ENCODE measurements around the gene TBL1XR1. TPM values are rescaled to one million over a fixed set of nuclear protein-coding genes. Genes with fewer than 3 reads are reported as not detected.

The TBL1XR1 gene
- total RNA-seq, 1 donor from 2014 or later = 155 TPM

DNA sequence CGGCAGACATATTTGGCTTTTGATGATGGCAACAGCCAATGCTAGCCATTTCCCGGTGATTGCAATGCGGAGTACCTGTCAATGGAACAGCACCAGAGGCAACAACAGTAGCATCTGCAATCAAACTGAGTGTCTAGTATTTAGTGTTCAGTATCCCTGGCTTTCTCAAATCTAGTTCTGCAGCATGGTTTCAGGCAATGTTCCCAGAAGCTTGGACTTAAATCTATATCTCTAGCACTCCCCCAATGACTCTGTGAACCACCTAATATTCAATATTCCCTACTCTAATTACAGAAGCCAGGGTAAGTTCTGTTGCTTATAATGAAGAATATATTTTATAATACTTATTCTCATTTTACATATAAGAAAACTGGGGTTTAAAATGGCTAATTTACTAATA lies 48.2 kb downstream of the TBL1XR1 start:
- no peaks in the 10 kb centered on the region for H3K27me3 Mint-ChIP-seq
- H3K9me3 Mint-ChIP-seq = no peaks in the 10 kb centered on the region
- no peak overlapping the region for H3K4me3 Mint-ChIP-seq
- TF ChIP-seq, protein P1, sequence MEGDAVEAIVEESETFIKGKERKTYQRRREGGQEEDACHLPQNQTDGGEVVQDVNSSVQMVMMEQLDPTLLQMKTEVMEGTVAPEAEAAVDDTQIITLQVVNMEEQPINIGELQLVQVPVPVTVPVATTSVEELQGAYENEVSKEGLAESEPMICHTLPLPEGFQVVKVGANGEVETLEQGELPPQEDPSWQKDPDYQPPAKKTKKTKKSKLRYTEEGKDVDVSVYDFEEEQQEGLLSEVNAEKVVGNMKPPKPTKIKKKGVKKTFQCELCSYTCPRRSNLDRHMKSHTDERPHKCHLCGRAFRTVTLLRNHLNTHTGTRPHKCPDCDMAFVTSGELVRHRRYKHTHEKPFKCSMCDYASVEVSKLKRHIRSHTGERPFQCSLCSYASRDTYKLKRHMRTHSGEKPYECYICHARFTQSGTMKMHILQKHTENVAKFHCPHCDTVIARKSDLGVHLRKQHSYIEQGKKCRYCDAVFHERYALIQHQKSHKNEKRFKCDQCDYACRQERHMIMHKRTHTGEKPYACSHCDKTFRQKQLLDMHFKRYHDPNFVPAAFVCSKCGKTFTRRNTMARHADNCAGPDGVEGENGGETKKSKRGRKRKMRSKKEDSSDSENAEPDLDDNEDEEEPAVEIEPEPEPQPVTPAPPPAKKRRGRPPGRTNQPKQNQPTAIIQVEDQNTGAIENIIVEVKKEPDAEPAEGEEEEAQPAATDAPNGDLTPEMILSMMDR (conservative IDR thresholded peaks at IDR 0.05) = no peak
- DNase-seq (ENCODE audit: extremely low spot score, unreplicated experiment) = no peak
- peaks cover 11% of the 10 kb centered on the region for H3K36me3 Mint-ChIP-seq
- H3K4me1 Mint-ChIP-seq (ENCODE audit: unreplicated experiment) = peaks cover 52% of the 10 kb centered on the region
- no peak overlapping the region for H3K27ac Mint-ChIP-seq

GRCh38 chr3:177147790-177148189 lies 49.5 kb downstream of the TBL1XR1 start:
- TF ChIP-seq, protein P1 (conservative IDR thresholded peaks at IDR 0.05) = no peak
- no peak overlapping the region for H3K27ac Mint-ChIP-seq
- no peak for DNase-seq (ENCODE audit: extremely low spot score, unreplicated experiment)
- no peak overlapping the region for H3K4me3 Mint-ChIP-seq
- H3K27me3 Mint-ChIP-seq = no peaks in the 10 kb centered on the region
- peaks cover 16% of the 10 kb centered on the region for H3K36me3 Mint-ChIP-seq
- no peaks in the 10 kb centered on the region for H3K9me3 Mint-ChIP-seq
- H3K4me1 Mint-ChIP-seq (ENCODE audit: unreplicated experiment) = peaks cover 53% of the 10 kb centered on the region

DNA sequence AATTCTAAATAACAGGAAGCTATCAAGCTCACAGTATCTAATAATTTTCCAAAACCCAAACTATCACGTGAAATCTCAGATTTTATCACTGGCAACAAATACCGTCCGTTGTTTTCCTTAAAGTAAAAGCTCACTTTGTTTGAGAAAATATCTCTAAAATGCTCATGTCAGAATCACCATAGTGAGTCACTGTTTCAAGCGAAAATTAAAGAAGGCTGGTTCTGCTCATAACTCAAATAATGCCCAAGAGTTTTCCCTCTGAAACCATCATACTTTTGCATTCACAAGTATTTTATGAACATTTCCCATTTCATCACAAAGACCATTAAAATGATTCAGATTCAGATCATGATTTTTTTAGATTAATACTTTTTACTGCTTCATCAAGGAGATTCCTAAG lies 50.6 kb downstream of the TBL1XR1 start:
- Mint-ChIP-seq H3K4me1 (ENCODE audit: unreplicated experiment) (peaks cover 47% of the 10 kb centered on the region), H3K9me3 (no peaks in the 10 kb centered on the region), H3K27ac (no peak overlapping the region), H3K4me3 (no peak overlapping the region), H3K27me3 (no peaks in the 10 kb centered on the region), H3K36me3 (peaks cover 12% of the 10 kb centered on the region)
- TF ChIP-seq, protein P1 (conservative IDR thresholded peaks at IDR 0.05) = no peak
- no peak for DNase-seq (ENCODE audit: extremely low spot score, unreplicated experiment)

GRCh38 chr3:177145954-177146353 lies 51.3 kb downstream of the TBL1XR1 start:
- H3K9me3 Mint-ChIP-seq = no peaks in the 10 kb centered on the region
- peaks cover 41% of the 10 kb centered on the region for H3K4me1 Mint-ChIP-seq (ENCODE audit: unreplicated experiment)
- DNase-seq (ENCODE audit: extremely low spot score, unreplicated experiment) = no peak
- TF ChIP-seq, protein P1 (conservative IDR thresholded peaks at IDR 0.05) = no peak
- no peak overlapping the region for H3K4me3 Mint-ChIP-seq
- peaks cover 14% of the 10 kb centered on the region for H3K36me3 Mint-ChIP-seq
- peak overlapping the region; percentile 29 for H3K27ac Mint-ChIP-seq
- H3K27me3 Mint-ChIP-seq = no peaks in the 10 kb centered on the region

DNA sequence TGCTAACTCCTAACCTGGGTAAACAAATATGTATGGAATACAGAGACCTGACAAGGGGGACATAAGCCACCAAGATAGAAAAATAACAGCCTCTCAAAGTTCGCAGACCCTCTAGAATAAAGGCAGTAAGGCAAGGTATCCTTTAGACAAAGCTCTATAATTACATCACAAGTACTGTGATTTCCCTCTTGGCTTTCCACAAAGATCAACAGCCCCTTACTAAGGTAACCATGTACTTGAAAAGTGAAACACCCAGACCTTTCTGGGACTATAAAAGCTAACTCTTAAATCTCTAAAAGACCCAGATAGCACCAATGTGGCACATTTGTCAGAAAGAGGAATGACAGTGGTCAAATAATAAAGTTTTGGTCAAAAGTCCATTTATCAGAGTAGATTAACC lies 51.9 kb downstream of the TBL1XR1 start:
- H3K4me1 Mint-ChIP-seq (ENCODE audit: unreplicated experiment) = peaks cover 36% of the 10 kb centered on the region
- peaks cover 14% of the 10 kb centered on the region for H3K36me3 Mint-ChIP-seq
- no peaks in the 10 kb centered on the region for H3K27me3 Mint-ChIP-seq
- peak overlapping the region; percentile 29 for H3K27ac Mint-ChIP-seq
- TF ChIP-seq, protein P1 (conservative IDR thresholded peaks at IDR 0.05) = no peak
- H3K4me3 Mint-ChIP-seq = no peak overlapping the region
- H3K9me3 Mint-ChIP-seq = no peaks in the 10 kb centered on the region
- no peak for DNase-seq (ENCODE audit: extremely low spot score, unreplicated experiment)

- TF ChIP-seq, protein P1 (conservative IDR thresholded peaks at IDR 0.05) = no peak
Observed at GRCh38 chr3:177144922-177145321, 52.4 kb downstream of the TBL1XR1 start.

More at GRCh38 chr3:177144922-177145321, 52.4 kb downstream of the TBL1XR1 start:
- Mint-ChIP-seq H3K4me1 (ENCODE audit: unreplicated experiment) (peaks cover 31% of the 10 kb centered on the region), H3K27me3 (no peaks in the 10 kb centered on the region), H3K4me3 (no peak overlapping the region), H3K9me3 (no peaks in the 10 kb centered on the region), H3K27ac (peak overlapping the region; percentile 29), H3K36me3 (peaks cover 14% of the 10 kb centered on the region)
- no peak for DNase-seq (ENCODE audit: extremely low spot score, unreplicated experiment)

Measured in type B pancreatic cell (in vitro differentiated cells).